ENCODE data around the gene TBC1D22A.

TBC1D22A gene

DNA sequence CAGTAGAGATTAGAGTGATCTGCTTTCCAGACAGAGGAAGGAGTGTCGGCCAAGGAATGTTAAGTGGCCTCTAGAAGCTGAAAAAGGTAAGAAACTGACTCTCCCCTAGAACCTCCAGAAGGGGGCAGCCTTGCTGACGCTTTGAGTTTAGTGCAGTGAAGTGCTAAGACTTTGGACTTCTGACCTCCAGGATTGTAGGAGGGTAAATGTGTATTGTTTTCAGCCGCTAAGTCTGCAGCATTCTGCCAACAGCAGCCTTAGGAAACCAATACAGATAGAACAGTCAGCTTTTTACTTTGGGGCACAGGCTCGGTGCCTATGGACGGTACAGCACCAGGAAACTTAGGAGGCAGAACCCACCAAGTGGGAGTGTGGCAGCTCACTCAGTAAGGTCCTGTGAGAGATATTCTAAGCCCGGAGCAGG is 3.6 kb upstream of the TBC1D22A start:
- Histone ChIP-seq H3K36me3 (ENCODE audit: insufficient read depth) (no peaks in the 10 kb centered on the region), H3K27me3 (ENCODE audit: insufficient read depth, low read depth) (no peaks in the 10 kb centered on the region), H3K79me2 (ENCODE audit: insufficient read depth, low read depth) (peaks cover 12% of the 10 kb centered on the region; the same call in 1 of the 2 replicates), H2AFZ (ENCODE audit: low read depth) (no peak overlapping the region), H4K20me1 (ENCODE audit: insufficient read depth) (no peaks in the 10 kb centered on the region), H3K4me1 (ENCODE audit: low read depth, poor library complexity, severe bottlenecking) (peaks cover 12% of the 10 kb centered on the region), H3K9ac (no peak overlapping the region), H3K4me3 (IDR thresholded peaks at IDR 0.05; ENCODE audit: insufficient read depth, low read depth, low read length) (no peak overlapping the region), H3K27ac (no peak overlapping the region), H3K4me2 (no peak overlapping the region)
- TF ChIP-seq, protein P1, sequence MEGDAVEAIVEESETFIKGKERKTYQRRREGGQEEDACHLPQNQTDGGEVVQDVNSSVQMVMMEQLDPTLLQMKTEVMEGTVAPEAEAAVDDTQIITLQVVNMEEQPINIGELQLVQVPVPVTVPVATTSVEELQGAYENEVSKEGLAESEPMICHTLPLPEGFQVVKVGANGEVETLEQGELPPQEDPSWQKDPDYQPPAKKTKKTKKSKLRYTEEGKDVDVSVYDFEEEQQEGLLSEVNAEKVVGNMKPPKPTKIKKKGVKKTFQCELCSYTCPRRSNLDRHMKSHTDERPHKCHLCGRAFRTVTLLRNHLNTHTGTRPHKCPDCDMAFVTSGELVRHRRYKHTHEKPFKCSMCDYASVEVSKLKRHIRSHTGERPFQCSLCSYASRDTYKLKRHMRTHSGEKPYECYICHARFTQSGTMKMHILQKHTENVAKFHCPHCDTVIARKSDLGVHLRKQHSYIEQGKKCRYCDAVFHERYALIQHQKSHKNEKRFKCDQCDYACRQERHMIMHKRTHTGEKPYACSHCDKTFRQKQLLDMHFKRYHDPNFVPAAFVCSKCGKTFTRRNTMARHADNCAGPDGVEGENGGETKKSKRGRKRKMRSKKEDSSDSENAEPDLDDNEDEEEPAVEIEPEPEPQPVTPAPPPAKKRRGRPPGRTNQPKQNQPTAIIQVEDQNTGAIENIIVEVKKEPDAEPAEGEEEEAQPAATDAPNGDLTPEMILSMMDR (conservative IDR thresholded peaks at IDR 0.05; ENCODE audit: low read depth, low read length): peak; percentile 62; the same call in 1 of the 2 replicates

DNA sequence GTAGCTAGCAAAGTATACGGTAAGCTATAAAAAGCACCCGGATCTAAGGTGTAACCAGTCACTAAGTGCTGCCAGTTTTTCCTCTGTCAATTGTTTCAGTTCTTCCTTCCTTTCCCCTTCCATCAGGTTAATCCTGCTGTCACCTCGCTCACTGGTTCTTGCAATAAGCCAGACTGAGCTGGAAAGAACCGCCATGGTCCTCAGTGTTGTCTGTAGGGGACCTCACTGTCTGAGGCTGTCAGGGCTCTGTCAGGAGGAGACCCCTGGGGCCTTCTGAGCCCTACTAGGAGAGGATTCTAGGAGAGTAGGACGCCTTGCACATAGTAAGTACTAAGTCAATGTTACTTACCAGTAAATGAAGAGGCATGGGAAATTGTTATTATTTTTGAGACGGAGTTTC is 1.4 kb upstream of the TBC1D22A start:
- H3K27ac ChIP-seq: no peak overlapping the region
- H4K20me1 ChIP-seq (ENCODE audit: insufficient read depth): no peaks in the 10 kb centered on the region
- H3K27me3 ChIP-seq (ENCODE audit: insufficient read depth, low read depth): no peaks in the 10 kb centered on the region
- no peaks in the 10 kb centered on the region for H3K36me3 ChIP-seq (ENCODE audit: insufficient read depth)
- TF ChIP-seq, protein P1 (conservative IDR thresholded peaks at IDR 0.05; ENCODE audit: low read depth, low read length): no peak
- H3K4me1 ChIP-seq (ENCODE audit: low read depth, poor library complexity, severe bottlenecking): peaks cover 12% of the 10 kb centered on the region
- H2AFZ ChIP-seq (ENCODE audit: low read depth): no peak overlapping the region
- no peak overlapping the region for H3K4me3 ChIP-seq (IDR thresholded peaks at IDR 0.05; ENCODE audit: insufficient read depth, low read depth, low read length)
- H3K79me2 ChIP-seq (ENCODE audit: insufficient read depth, low read depth): peaks cover 19% of the 10 kb centered on the region; the same call in 1 of the 2 replicates
- peak overlapping the region; percentile 60; the same call in 1 of the 2 replicates for H3K4me2 ChIP-seq
- H3K9ac ChIP-seq: no peak overlapping the region

DNA sequence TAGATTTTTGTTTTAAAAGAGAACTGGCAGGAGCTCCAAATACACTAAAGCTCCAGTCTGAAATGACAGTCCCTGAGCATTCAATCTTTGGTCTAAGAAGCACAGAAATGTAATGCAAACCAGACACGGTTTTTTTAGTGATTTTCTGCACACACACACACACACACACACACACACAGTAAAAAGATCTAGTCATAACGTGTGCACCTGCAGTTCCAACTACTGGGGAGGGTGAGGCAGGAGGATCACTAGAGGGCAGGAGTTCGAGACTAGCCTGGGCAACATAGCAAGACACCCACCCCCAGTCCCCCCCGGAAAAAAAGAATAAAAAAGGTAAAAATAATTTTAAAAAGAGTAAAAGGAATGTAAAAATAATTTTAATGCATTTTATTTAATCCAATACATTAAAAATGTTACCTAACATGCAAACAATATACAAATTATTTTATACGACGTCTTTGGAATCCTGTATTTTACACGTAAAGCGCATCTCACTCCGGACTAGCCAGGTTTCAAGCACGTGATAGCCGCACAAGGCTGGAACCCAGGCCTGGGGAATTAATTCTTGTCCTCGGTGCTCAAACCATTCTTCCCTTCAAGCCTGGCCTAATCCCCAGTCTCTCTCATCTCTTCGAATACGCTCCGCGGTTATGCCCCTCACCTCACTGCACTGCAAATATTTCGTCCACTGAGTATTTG is 762 bp upstream of the TBC1D22A start:
- Histone ChIP-seq H3K79me2 (ENCODE audit: insufficient read depth, low read depth) (peaks cover 26% of the 10 kb centered on the region; the same call in 1 of the 2 replicates), H3K4me2 (peak overlapping the region; percentile 60; the same call in 1 of the 2 replicates)
- TF ChIP-seq, protein P1 (conservative IDR thresholded peaks at IDR 0.05; ENCODE audit: low read depth, low read length): no peak

DNA sequence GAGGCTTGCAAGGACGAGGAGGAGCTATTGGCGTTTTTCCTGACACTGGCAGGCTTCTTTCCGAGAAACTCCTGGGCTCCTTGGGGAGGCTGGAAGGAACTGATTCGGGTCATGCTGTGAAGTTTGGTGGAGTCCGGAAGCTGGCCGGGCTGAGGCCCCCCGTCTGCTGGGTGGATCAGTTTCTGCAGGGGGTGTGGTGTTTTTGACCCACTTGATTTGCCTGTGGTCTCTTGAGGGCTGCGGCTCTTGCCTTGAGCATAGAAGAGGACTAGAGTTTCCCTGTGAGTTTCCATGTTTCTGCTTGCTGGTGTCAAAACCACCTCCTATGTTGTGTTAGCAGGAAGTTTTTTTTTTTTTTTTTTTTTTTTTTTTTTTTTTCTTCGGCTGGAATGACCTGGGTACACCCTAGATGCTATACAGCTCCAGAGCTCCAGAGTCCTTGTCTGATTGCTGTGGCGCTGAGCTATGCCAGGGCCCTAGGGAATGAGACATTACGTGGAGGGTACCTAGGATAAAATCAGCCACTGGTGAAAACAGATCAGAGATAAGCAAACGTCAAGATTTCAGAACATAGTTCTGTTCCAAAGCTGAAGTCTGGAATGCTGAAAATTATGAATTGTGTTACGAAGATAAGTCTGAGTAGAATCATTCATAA is 728 bp downstream of the TBC1D22A start:
- Histone ChIP-seq H3K79me2 (ENCODE audit: insufficient read depth, low read depth) (peaks cover 38% of the 10 kb centered on the region; the same call in 1 of the 2 replicates), H3K4me1 (ENCODE audit: low read depth, poor library complexity, severe bottlenecking) (peaks cover 12% of the 10 kb centered on the region)
- TF ChIP-seq, protein P1 (conservative IDR thresholded peaks at IDR 0.05; ENCODE audit: low read depth, low read length): no peak

More for the DNA sequence above, 762 bp upstream of the TBC1D22A start:
- peak overlapping the region; percentile 69 for H2AFZ ChIP-seq (ENCODE audit: low read depth)
- no peaks in the 10 kb centered on the region for H4K20me1 ChIP-seq (ENCODE audit: insufficient read depth)
- H3K4me3 ChIP-seq (IDR thresholded peaks at IDR 0.05; ENCODE audit: insufficient read depth, low read depth, low read length): no peak overlapping the region
- H3K27me3 ChIP-seq (ENCODE audit: insufficient read depth, low read depth): no peaks in the 10 kb centered on the region
- peak overlapping the region; percentile 80 for H3K27ac ChIP-seq
- H3K4me1 ChIP-seq (ENCODE audit: low read depth, poor library complexity, severe bottlenecking): peaks cover 12% of the 10 kb centered on the region
- peak overlapping the region; percentile 90 for H3K9ac ChIP-seq
- no peaks in the 10 kb centered on the region for H3K36me3 ChIP-seq (ENCODE audit: insufficient read depth)

More for the DNA sequence above, 728 bp downstream of the TBC1D22A start:
- Histone ChIP-seq H3K36me3 (ENCODE audit: insufficient read depth) (no peaks in the 10 kb centered on the region), H3K4me2 (peak overlapping the region; percentile 64), H3K4me3 (IDR thresholded peaks at IDR 0.05; ENCODE audit: insufficient read depth, low read depth, low read length) (no peak overlapping the region), H2AFZ (ENCODE audit: low read depth) (peak overlapping the region; percentile 69; the same call in 1 of the 2 replicates), H3K27ac (peak overlapping the region; percentile 80), H3K27me3 (ENCODE audit: insufficient read depth, low read depth) (no peaks in the 10 kb centered on the region), H3K9ac (peak overlapping the region; percentile 90; the same call in 1 of the 2 replicates), H4K20me1 (ENCODE audit: insufficient read depth) (no peaks in the 10 kb centered on the region)
